K562 (cell line): ENCODE results near the gene NTRK3.

ENCODE experiments used
- ATF1 ChIP-seq, 2 experiments: fragments of 450-650 bp in 1 of 2; IDR thresholded peaks; 2 replicates each; pipeline ENCODE4 v1.6.1; 2016; ENCODE audit warnings: missing compliant biosample characterization in 1 of 2, missing genetic modification characterization in 1 of 2
- CREB1 ChIP-seq, 2 experiments: sonication (generic) in 1 of 2; formaldehyde crosslinking in 1 of 2; IDR thresholded peaks; 2 replicates each; pipeline versions ENCODE4 v1.6.1 to v1.8.0; 2012 to 2022; ENCODE audit warnings: inconsistent platforms in 1 of 2, mild to moderate bottlenecking in 1 of 2, missing genetic modification reagents in 1 of 2, moderate library complexity in 1 of 2
- CTCF ChIP-seq, 3 experiments: IDR thresholded peaks in 2 of 3; conservative IDR thresholded peaks in 1 of 3; 2 replicates each; pipeline ENCODE4 v1.5.1; 2011 to 2012; ENCODE audit warnings: low read length in 3 of 3, mild to moderate bottlenecking in 3 of 3, control low read depth in 2 of 3, improper control_type of control experiment in 1 of 3, inconsistent platforms in 1 of 3, low read depth in 1 of 3, mixed read lengths in 1 of 3, moderate library complexity in 1 of 3; ENCODE audit not compliant: insufficient read depth in 2 of 3
- DNMT1 ChIP-seq: fragments of 450-650 bp; IDR thresholded peaks from 2 replicates; pipeline ENCODE4 v1.6.1; 2016; ENCODE audit warnings: antibody characterized with exemption, mild to moderate bottlenecking
- EZH2 ChIP-seq: IDR thresholded peaks from 2 replicates; pipeline ENCODE4 v1.6.1; 2012; ENCODE audit warnings: low read depth, mild to moderate bottlenecking, inconsistent platforms, low read length, borderline replicate concordance
- KDM4B ChIP-seq, 2 experiments: fragments of 450-650 bp in 1 of 2; sonication (generic) in 1 of 2; IDR thresholded peaks; 2 replicates each; pipeline ENCODE4 v1.6.1; 2016 to 2017; ENCODE audit warnings: borderline replicate concordance in 2 of 2, antibody characterized with exemption in 1 of 2, low read depth in 1 of 2, mild to moderate bottlenecking in 1 of 2
- NR4A1 ChIP-seq, 2 experiments: fragments of 250-450 bp in 1 of 2; fragments of 450-650 bp in 1 of 2; sonication (Bioruptor Pico) in 1 of 2; IDR thresholded peaks; 2 replicates each; pipeline versions ENCODE4 v1.4.0 to v1.6.1; 2016 to 2020; ENCODE audit warnings: mild to moderate bottlenecking in 2 of 2, missing compliant biosample characterization in 1 of 2, missing genetic modification characterization in 1 of 2, moderate library complexity in 1 of 2
- RFX5 ChIP-seq: IDR thresholded peaks from 2 replicates; pipeline ENCODE4 v1.6.1; 2011; ENCODE audit warnings: low read depth, mild to moderate bottlenecking, improper control_type of control experiment, low read length
- TAF1 ChIP-seq: IDR thresholded peaks from 2 replicates; pipeline ENCODE4 v1.6.1; 2011; ENCODE audit warnings: mild to moderate bottlenecking, low read length, moderate library complexity; ENCODE audit not compliant: insufficient read depth, control insufficient read depth, severe bottlenecking; ENCODE audit errors: extremely low read depth
- TBL1XR1 ChIP-seq, 2 experiments: IDR thresholded peaks; 2 replicates each; pipeline ENCODE4 v1.6.1; 2012; ENCODE audit warnings: improper control_type of control experiment in 2 of 2, low read length in 2 of 2, mild to moderate bottlenecking in 1 of 2
- ZNF165 ChIP-seq: fragments of 250-450 bp; sonication (Bioruptor Pico); IDR thresholded peaks from 2 replicates; pipeline ENCODE4 v1.4.0; 2020; ENCODE audit warnings: borderline replicate concordance
- ZNF274 ChIP-seq: IDR thresholded peaks from 2 replicates; pipeline ENCODE4 v1.6.1; 2011; ENCODE audit warnings: low read depth, mild to moderate bottlenecking, low read length, moderate library complexity, borderline replicate concordance

DNA sequence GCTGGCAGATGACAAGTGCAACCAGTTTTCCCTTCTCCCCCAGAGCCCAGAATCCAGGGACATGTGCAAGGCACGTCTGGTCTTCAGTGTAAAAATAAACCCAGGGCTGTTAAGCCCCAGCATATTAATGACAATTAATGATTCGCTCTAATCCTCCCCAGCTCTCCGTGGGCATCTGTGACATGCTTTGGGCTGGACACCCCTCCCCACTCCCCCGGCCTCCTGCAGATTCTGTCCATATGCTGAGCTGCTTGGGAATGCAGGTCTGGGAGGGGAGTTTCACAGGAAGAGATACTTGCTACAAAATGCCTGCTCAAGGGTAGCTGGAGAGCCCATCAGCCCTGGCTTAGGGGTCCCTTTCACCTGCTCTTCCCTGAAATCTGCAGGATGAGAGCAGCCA, 43.0 kb upstream of the NTRK3 start:
- TF ChIP-seq TAF1 (no peak), TBL1XR1 (IDR thresholded peaks at IDR 0.05; ENCODE audit: low read length in 2 of 2) (no peak), RFX5 (no peak), ZNF274 (no peak), ATF1 (CRISPR knock-in tag; IDR thresholded peaks at IDR 0.05) (no peak), ATF1 (tag; IDR thresholded peaks at IDR 0.05) (no peak), ZNF165 (CRISPR knock-in tag) (no peak), EZH2 (no peak), DNMT1 (no peak), CREB1 (IDR thresholded peaks at IDR 0.05) (no peak), CREB1 (CRISPR knock-in tag; IDR thresholded peaks at IDR 0.05) (no peak), KDM4B (IDR thresholded peaks at IDR 0.05; ENCODE audit: borderline replicate concordance in 2 of 2, low read depth in 1 of 2) (no peak), NR4A1 (CRISPR knock-in tag; IDR thresholded peaks at IDR 0.05) (no peak), NR4A1 (tag; IDR thresholded peaks at IDR 0.05) (no peak), CTCF (IDR thresholded peaks at IDR 0.05 in 2 of 3, conservative IDR thresholded peaks at IDR 0.05 in 1 of 3; ENCODE audit: insufficient read depth in 2 of 3, low read depth in 1 of 3, low read length in 3 of 3) (no peak)
